ENCODE results near the gene MYOCD.
A peak's percentile ranks its signal among the peaks of the same experiment; 100 is the strongest.

DNA sequence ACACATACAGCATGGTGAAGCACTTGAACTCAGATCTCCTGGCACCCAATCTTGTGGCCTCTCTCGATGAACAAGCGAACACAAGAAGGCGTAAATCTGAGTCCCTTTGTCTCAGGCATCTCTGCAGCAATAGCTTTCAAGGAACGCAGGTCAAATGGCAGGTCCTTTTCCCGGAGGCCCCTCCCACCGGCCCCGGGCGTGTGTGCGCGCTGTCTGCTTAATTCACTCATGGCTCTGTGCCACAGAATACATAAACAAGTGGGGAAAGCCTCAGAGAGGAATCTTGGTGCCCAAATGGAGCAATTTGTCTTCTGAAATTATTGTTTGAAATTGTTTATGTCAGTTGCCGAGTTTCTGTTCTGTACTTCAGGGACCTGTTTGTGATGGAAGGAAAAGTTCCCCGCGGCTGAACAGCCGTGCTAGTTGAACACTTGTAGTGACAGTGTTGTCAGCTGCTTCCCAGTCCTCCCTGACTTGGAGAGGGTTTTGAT, 14.8 kb downstream of the MYOCD start:
- TF ChIP-seq, protein P1, sequence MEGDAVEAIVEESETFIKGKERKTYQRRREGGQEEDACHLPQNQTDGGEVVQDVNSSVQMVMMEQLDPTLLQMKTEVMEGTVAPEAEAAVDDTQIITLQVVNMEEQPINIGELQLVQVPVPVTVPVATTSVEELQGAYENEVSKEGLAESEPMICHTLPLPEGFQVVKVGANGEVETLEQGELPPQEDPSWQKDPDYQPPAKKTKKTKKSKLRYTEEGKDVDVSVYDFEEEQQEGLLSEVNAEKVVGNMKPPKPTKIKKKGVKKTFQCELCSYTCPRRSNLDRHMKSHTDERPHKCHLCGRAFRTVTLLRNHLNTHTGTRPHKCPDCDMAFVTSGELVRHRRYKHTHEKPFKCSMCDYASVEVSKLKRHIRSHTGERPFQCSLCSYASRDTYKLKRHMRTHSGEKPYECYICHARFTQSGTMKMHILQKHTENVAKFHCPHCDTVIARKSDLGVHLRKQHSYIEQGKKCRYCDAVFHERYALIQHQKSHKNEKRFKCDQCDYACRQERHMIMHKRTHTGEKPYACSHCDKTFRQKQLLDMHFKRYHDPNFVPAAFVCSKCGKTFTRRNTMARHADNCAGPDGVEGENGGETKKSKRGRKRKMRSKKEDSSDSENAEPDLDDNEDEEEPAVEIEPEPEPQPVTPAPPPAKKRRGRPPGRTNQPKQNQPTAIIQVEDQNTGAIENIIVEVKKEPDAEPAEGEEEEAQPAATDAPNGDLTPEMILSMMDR (IDR thresholded peaks at IDR 0.05), result no peak
- TF ChIP-seq EP300 (IDR thresholded peaks at IDR 0.05), result peak in 2 of 4 donors; percentile 35 to 42

Measured in sigmoid colon (tissue), 4 donors.